ENCODE data around the gene LINC01488.

DNA sequence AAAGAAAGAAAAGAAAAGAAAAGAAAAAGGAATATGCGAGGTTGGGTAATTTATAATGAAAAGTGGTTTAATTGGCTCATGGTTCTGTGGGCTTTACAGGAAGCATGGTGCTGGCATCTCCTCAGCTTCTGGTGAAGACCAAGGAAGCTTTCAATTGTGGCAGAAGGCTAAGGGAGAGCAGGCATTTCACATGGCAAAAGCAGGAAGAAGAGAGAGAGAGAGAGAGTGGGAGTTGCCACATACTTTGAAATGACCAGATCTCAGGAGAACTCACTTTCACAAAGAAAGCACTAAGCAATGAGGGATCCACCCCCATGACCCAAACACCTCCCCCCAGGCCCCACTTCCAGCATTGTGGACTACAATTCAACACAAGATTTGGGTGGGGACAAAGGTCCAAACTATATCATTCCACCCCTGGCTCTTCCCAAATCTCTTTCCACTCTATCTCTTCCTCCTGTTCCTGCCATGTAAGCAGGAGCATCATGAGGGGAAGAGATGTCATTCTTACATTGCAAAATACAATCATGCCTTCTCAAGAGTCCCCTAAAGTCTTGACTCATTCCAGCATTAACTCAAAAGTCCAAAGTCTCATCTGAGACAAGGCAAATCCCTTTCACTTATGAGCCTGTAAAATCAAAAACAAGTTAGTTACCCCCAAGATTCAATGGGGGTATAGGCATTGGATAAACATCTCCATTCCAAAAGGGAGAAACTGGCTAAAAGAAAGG is 38.9 kb downstream of the LINC01488 start:
- TF ChIP-seq CTCF (IDR thresholded peaks at IDR 0.05) (no peak), POLR2A (IDR thresholded peaks at IDR 0.05) (no peak), POLR2AphosphoS5 (IDR thresholded peaks at IDR 0.05) (no peak)

All from transverse colon (tissue), 4 donors.